ENCODE data around the gene SSBP3.

DNA sequence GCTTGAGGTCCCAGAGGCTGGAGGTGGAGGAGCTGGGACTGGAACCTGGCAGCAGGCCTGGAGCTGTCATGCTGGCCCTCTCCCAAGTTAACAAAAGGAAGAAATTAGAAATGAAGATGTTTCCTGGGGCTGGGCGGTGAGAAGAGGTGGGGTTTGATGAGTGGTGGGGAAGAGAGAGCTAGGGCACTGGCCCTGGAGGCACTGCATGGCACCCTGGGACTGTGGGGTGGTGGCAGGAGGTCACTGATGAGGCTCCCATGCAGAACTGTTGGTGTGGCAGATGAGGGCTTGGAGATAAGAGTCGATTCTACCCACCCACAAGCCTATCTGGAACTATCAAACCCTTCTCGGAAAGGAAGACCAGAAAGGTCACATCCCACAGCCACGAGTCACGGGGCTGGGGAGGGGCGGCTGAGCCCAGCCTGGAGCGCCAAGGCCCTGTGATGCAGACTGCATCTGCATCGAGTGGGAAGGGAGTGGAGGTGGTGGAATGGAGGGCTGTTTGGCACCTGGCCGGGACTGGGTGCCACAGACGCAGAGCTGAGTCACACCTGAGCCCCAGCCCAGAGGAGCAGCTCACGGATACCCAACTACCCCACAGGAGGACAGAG lies 176.8 kb downstream of the SSBP3 start:
- TF ChIP-seq POLR2A (IDR thresholded peaks at IDR 0.05; ENCODE audit: low read depth) (no peak), EP300 (IDR thresholded peaks at IDR 0.05) (no peak), POLR2AphosphoS5 (IDR thresholded peaks at IDR 0.05) (no peak)
- TF ChIP-seq, protein P1, sequence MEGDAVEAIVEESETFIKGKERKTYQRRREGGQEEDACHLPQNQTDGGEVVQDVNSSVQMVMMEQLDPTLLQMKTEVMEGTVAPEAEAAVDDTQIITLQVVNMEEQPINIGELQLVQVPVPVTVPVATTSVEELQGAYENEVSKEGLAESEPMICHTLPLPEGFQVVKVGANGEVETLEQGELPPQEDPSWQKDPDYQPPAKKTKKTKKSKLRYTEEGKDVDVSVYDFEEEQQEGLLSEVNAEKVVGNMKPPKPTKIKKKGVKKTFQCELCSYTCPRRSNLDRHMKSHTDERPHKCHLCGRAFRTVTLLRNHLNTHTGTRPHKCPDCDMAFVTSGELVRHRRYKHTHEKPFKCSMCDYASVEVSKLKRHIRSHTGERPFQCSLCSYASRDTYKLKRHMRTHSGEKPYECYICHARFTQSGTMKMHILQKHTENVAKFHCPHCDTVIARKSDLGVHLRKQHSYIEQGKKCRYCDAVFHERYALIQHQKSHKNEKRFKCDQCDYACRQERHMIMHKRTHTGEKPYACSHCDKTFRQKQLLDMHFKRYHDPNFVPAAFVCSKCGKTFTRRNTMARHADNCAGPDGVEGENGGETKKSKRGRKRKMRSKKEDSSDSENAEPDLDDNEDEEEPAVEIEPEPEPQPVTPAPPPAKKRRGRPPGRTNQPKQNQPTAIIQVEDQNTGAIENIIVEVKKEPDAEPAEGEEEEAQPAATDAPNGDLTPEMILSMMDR (IDR thresholded peaks at IDR 0.05) = no peak
